Right lung (tissue), 5 donors: ENCODE data around the gene RHBDL1. TPM values are rescaled to one million over a fixed set of nuclear protein-coding genes. Genes with fewer than 3 reads are reported as not detected.

ENCODE experiments used
- polyA plus RNA-seq, 5 donors: library from polyadenylated mRNA; unstranded; fragments of 120-200 nt; gene quantifications; one replicate each; pipeline versions ENCODE4 v1.2.1 to v1.2.3, GENCODE V29; 2013; ENCODE audit warnings: inconsistent platforms in 1 of 5, low replicate concordance in 1 of 5; ENCODE audit not compliant: insufficient read length in 5 of 5, insufficient read depth in 1 of 5

Gene RHBDL1
- polyA plus RNA-seq, 5 donors, result 0.38 to 1.8 (median 0.81) TPM

Other genes starting within 250 kb of the RHBDL1 start
- gene CAPN15, start 148.0 kb upstream of the RHBDL1 start, polyA plus RNA-seq, result 10 to 100 TPM; 13.0 to 39.5 (median 20.8) TPM
- gene PRR35, start 115.3 kb upstream of the RHBDL1 start, polyA plus RNA-seq, result under 1 TPM in 1 of 5 donors, not detected in 4; 0.07 TPM
- gene NHLRC4, start 108.7 kb upstream of the RHBDL1 start, polyA plus RNA-seq, result 1 to 10 TPM; 1.5 to 4.9 (median 2.9) TPM
- 10 to 100 TPM; 28.8 to 48.1 (median 35.6) TPM for gene PIGQ, start 105.7 kb upstream of the RHBDL1 start, polyA plus RNA-seq
- gene RAB40C, start 85.6 kb upstream of the RHBDL1 start, polyA plus RNA-seq, result 10 to 100 TPM; 15.3 to 33.7 (median 22.9) TPM
- 1 to 10 TPM in 1 of 5 donors, under 1 TPM in 4; 0.20 to 1.2 (median 0.36) TPM for gene WFIKKN1, start 44.7 kb upstream of the RHBDL1 start, polyA plus RNA-seq
- 10 to 100 TPM; 37.9 to 74.1 (median 49.3) TPM for gene METTL26, start 39.4 kb upstream of the RHBDL1 start, polyA plus RNA-seq
- gene MCRIP2, start 33.8 kb upstream of the RHBDL1 start, polyA plus RNA-seq, result 10 to 100 TPM in 3 of 5 donors, 1 to 10 TPM in 2; 6.0 to 16.9 (median 10.4) TPM
- gene WDR90, start 26.3 kb upstream of the RHBDL1 start, polyA plus RNA-seq, result 10 to 100 TPM; 31.5 to 52.8 (median 39.5) TPM
- 100 to 1,000 TPM in 1 of 5 donors, 10 to 100 TPM in 4; 47.5 to 119 (median 70.3) TPM for gene RHOT2, start 7.5 kb upstream of the RHBDL1 start, polyA plus RNA-seq
- gene STUB1, start 4.7 kb downstream of the RHBDL1 start, polyA plus RNA-seq, result 100 to 1,000 TPM in 2 of 5 donors, 10 to 100 TPM in 3; 83.8 to 142 (median 96.2) TPM
- gene JMJD8, start 8.7 kb downstream of the RHBDL1 start, polyA plus RNA-seq, result 10 to 100 TPM; 39.5 to 69.5 (median 43.3) TPM
- 10 to 100 TPM in 3 of 5 donors, 1 to 10 TPM in 2; 7.4 to 15.3 (median 11.7) TPM for gene WDR24, start 14.7 kb downstream of the RHBDL1 start, polyA plus RNA-seq
- under 1 TPM; 0.30 to 0.75 (median 0.59) TPM for gene FBXL16, start 30.1 kb downstream of the RHBDL1 start, polyA plus RNA-seq
- gene METRN, start 39.4 kb downstream of the RHBDL1 start, polyA plus RNA-seq, result 10 to 100 TPM in 3 of 5 donors, 1 to 10 TPM in 2; 6.7 to 44.0 (median 10.8) TPM
- 10 to 100 TPM in 3 of 5 donors, 1 to 10 TPM in 2; 5.3 to 22.5 (median 10.8) TPM for gene ANTKMT, start 45.5 kb downstream of the RHBDL1 start, polyA plus RNA-seq
- gene CCDC78, start 50.8 kb downstream of the RHBDL1 start, polyA plus RNA-seq, result 10 to 100 TPM in 1 of 5 donors, 1 to 10 TPM in 4; 1.3 to 13.0 (median 6.3) TPM
- gene HAGHL, start 51.4 kb downstream of the RHBDL1 start, polyA plus RNA-seq, result 1 to 10 TPM; 2.1 to 7.3 (median 3.5) TPM
- gene CIAO3, start 65.3 kb downstream of the RHBDL1 start, polyA plus RNA-seq, result 10 to 100 TPM; 16.2 to 25.7 (median 16.8) TPM
- 10 to 100 TPM in 4 of 5 donors, 1 to 10 TPM in 1; 9.5 to 33.2 (median 18.5) TPM for gene MSLN, start 85.1 kb downstream of the RHBDL1 start, polyA plus RNA-seq
- 10 to 100 TPM in 3 of 5 donors, 1 to 10 TPM in 2; 8.3 to 19.2 (median 10.4) TPM for gene RPUSD1, start 112.7 kb downstream of the RHBDL1 start, polyA plus RNA-seq
- gene CHTF18, start 112.9 kb downstream of the RHBDL1 start, polyA plus RNA-seq, result 10 to 100 TPM; 16.8 to 31.0 (median 25.2) TPM
- gene GNG13, start 125.1 kb downstream of the RHBDL1 start, polyA plus RNA-seq, result under 1 TPM in 1 of 5 donors, not detected in 4; 0.10 TPM